CD14-positive monocyte (primary cell): ENCODE results near the gene USP48. TPM values are rescaled to one million over a fixed set of nuclear protein-coding genes. Genes with fewer than 3 reads are reported as not detected.
"Not testable (repeated sequence)": the region's sequence is repeated elsewhere in the genome, so short reads cannot be mapped to it uniquely, and the experiment has no call there.

ENCODE experiments used
- DNase-seq, 3 donors: peaks; one replicate each; pipeline ENCODE4 v3.0.0-alpha.2; 2011 to 2022
- H2AFZ ChIP-seq: 2 replicates; pipeline ENCODE4 v1.6.0; 2012; ENCODE audit warnings: mild to moderate bottlenecking, low read depth, low read length, inconsistent platforms; ENCODE audit not compliant: insufficient read depth, poor library complexity, severe bottlenecking
- H3K27ac ChIP-seq, 2 donors: 1 replicate in 1 of 2; 2 replicates in 1 of 2; pipeline ENCODE4 v1.5.1; 2012 to 2013; ENCODE audit warnings: low read length in 2 of 2, control low read depth in 1 of 2, inconsistent platforms in 1 of 2, low read depth in 1 of 2, mild to moderate bottlenecking in 1 of 2
- H3K27me3 ChIP-seq, 2 donors: one replicate each; pipeline versions ENCODE4 v1.6.0 to v1.6.1; 2011 to 2013; ENCODE audit warnings: low read length in 2 of 2; ENCODE audit not compliant: control insufficient read depth in 2 of 2, insufficient read depth in 2 of 2
- H3K36me3 ChIP-seq, 2 donors: replicated peaks in 1 of 2; 1 replicate in 1 of 2; 2 replicates in 1 of 2; pipeline versions ENCODE4 v1.5.1 to v1.6.1; 2012 to 2013; ENCODE audit warnings: low read length in 2 of 2, control low read depth in 1 of 2, inconsistent platforms in 1 of 2, mild to moderate bottlenecking in 1 of 2; ENCODE audit not compliant: insufficient read depth in 2 of 2, control insufficient read depth in 1 of 2
- H3K4me1 ChIP-seq, 2 donors: 1 replicate in 1 of 2; 2 replicates in 1 of 2; pipeline versions ENCODE4 v1.5.1 to v1.6.1; 2012 to 2013; ENCODE audit warnings: low read length in 2 of 2, control low read depth in 1 of 2, inconsistent platforms in 1 of 2, mild to moderate bottlenecking in 1 of 2, moderate library complexity in 1 of 2; ENCODE audit not compliant: insufficient read depth in 2 of 2, control insufficient read depth in 1 of 2
- H3K4me2 ChIP-seq: replicated peaks from 2 replicates; pipeline ENCODE3; 2012; ENCODE audit warnings: low read length, moderate library complexity, mild to moderate bottlenecking; ENCODE audit not compliant: poor library complexity, severe bottlenecking; ENCODE audit errors: extremely low read depth
- H3K4me3 ChIP-seq, 3 experiments: fragments of 200-600 bp in 1 of 3; sonication (generic) in 1 of 3; replicated peaks in 1 of 3; 1 replicate in 2 of 3; 2 replicates in 1 of 3; pipeline ENCODE4 v1.5.1; 2011 to 2013; ENCODE audit warnings: low read length in 3 of 3, mild to moderate bottlenecking in 3 of 3, control low read depth in 2 of 3, low read depth in 2 of 3, inconsistent platforms in 1 of 3, moderate library complexity in 1 of 3
- H3K79me2 ChIP-seq: 2 replicates; pipeline ENCODE4 v1.6.0; 2012; ENCODE audit warnings: mild to moderate bottlenecking, control low read depth, inconsistent platforms, low read length, moderate library complexity; ENCODE audit not compliant: insufficient read depth
- H3K9ac ChIP-seq: 2 replicates; pipeline ENCODE4 v1.6.0; 2017; ENCODE audit warnings: low read length, mild to moderate bottlenecking; ENCODE audit not compliant: insufficient read depth, poor library complexity, severe bottlenecking
- H3K9me3 ChIP-seq, 2 donors: replicated peaks in 1 of 2; 1 replicate in 1 of 2; 2 replicates in 1 of 2; pipeline versions ENCODE4 v1.5.1 to v1.6.1; 2012 to 2013; ENCODE audit warnings: low read length in 2 of 2, control low read depth in 1 of 2; ENCODE audit not compliant: control insufficient read depth in 1 of 2, insufficient read depth in 1 of 2
- H4K20me1 ChIP-seq: 2 replicates; pipeline ENCODE4 v1.6.0; 2012; ENCODE audit warnings: mild to moderate bottlenecking, low read length, control low read depth, moderate library complexity; ENCODE audit not compliant: insufficient read depth
- H3K27ac Mint-ChIP-seq, 7 donors: one replicate each; pipeline ENCODE4 v1.8.0; 2020; ENCODE audit warnings: mild to moderate bottlenecking in 7 of 7, mixed read lengths in 7 of 7, moderate library complexity in 6 of 7, inconsistent platforms in 2 of 7
- H3K27me3 Mint-ChIP-seq, 3 donors: one replicate each; pipeline ENCODE4 v1.8.0; 2021 to 2022; ENCODE audit warnings: low read depth in 3 of 3, mild to moderate bottlenecking in 3 of 3, mixed read lengths in 3 of 3, moderate library complexity in 3 of 3, inconsistent platforms in 1 of 3
- H3K36me3 Mint-ChIP-seq, 2 donors: one replicate each; pipeline ENCODE4 v1.8.0; 2020; ENCODE audit warnings: mixed read lengths in 2 of 2, inconsistent platforms in 1 of 2, mild to moderate bottlenecking in 1 of 2
- H3K4me1 Mint-ChIP-seq: one replicate; pipeline ENCODE4 v1.8.0; 2020; ENCODE audit warnings: mild to moderate bottlenecking, mixed read lengths
- H3K4me3 Mint-ChIP-seq, 2 donors: one replicate each; pipeline ENCODE4 v1.8.0; 2020; ENCODE audit warnings: mild to moderate bottlenecking in 2 of 2, mixed read lengths in 2 of 2, moderate library complexity in 1 of 2
- H3K9me3 Mint-ChIP-seq, 7 donors: one replicate each; pipeline ENCODE4 v1.8.0; 2020 to 2022; ENCODE audit warnings: mixed read lengths in 7 of 7, mild to moderate bottlenecking in 6 of 7, moderate library complexity in 6 of 7, inconsistent platforms in 2 of 7
- WGBS: methylation state at CpG from one replicate; pipeline ENCODE4 v1.1.5; 2013; ENCODE audit warnings: missing lambda C conversion rate; ENCODE audit not compliant: insufficient coverage; 5-methylcytosine and 5-hydroxymethylcytosine counted together
- intact Hi-C, 2 donors: fragments of 100-400 bp; cut with micrococcal nuclease; formaldehyde crosslinking; loops; one replicate each; pipeline versions ENCODE4 v1.15.0 to v1.15.1; 2023
- polyA plus RNA-seq, 3 donors: library from polyadenylated mRNA; depleted of rRNA in 1 of 3; unstranded in 2 of 3; stranded (reverse) in 1 of 3; fragments of 300-500 nt in 2 of 3; fragments of >200 nt in 1 of 3; fragmentation: Illumina TruSeq in 2 of 3; gene quantifications; 1 replicate in 2 of 3; 2 replicates in 1 of 3; pipeline ENCODE4 v1.2.3, GENCODE V29; 2012 to 2021
- TF ChIP-seq, protein P1 (sequence below): fragments of 200-600 bp; IDR thresholded peaks from one replicate; pipeline ENCODE4 v1.8.0; 2022; ENCODE audit warnings: antibody characterized with exemption, mild to moderate bottlenecking

USP48 gene
- polyA plus RNA-seq, 3 donors, result 26.5 to 40.2 (median 34.3) TPM

DNA sequence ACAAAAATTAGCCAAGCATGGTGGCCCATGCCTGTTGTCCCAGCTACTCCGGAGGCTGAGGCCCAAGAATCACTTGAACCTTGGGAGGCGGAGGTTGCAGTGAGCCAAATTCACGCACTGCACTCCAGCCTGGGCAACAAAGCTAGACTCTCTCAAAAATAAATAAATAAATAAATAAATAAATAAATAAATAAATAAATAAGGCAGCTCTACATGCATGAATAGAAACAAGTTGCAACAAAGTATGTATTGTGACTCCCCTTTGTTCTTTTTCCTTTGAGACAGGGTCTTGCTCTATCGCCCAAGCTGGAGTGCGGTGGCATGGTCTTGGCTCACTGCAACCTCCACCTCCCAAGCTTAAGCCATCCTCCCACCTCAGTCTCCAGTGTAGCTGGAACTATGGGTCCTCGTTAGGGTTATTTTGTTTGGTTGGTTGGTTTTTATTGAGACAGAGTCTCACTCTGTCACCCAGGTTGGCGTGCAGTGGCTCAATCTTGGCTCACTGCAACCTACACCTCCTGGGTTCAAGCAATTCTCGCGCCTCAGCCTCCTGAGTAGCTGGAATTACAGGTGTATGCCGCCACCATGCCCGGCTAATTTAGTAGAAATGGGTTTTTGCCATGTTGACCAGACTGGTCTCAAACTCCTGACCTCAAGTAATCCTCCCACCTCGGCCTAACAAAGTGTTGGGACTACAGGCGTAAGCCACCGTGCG is 8.0 kb downstream of the USP48 start:
- intact Hi-C loops, result no loop called here
- no peak overlapping the region for H3K4me3 ChIP-seq
- no peaks in the 10 kb centered on the region for H3K27me3 Mint-ChIP-seq
- H3K79me2 ChIP-seq, result peaks cover 100% of the 10 kb centered on the region
- no peaks in the 10 kb centered on the region for H3K36me3 ChIP-seq
- H2AFZ ChIP-seq, result no peak overlapping the region
- WGBS, result no CpG with 5 or more reads among the region's 15 CpGs
- H4K20me1 ChIP-seq, result peaks cover 27% of the 10 kb centered on the region
- peak overlapping the region in 1 of 2 donors; percentile 62 for H3K27ac ChIP-seq
- no peaks in the 10 kb centered on the region for H3K27me3 ChIP-seq
- H3K9ac ChIP-seq, result no peak overlapping the region
- H3K4me2 ChIP-seq, result no peak overlapping the region
- TF ChIP-seq, protein P1, sequence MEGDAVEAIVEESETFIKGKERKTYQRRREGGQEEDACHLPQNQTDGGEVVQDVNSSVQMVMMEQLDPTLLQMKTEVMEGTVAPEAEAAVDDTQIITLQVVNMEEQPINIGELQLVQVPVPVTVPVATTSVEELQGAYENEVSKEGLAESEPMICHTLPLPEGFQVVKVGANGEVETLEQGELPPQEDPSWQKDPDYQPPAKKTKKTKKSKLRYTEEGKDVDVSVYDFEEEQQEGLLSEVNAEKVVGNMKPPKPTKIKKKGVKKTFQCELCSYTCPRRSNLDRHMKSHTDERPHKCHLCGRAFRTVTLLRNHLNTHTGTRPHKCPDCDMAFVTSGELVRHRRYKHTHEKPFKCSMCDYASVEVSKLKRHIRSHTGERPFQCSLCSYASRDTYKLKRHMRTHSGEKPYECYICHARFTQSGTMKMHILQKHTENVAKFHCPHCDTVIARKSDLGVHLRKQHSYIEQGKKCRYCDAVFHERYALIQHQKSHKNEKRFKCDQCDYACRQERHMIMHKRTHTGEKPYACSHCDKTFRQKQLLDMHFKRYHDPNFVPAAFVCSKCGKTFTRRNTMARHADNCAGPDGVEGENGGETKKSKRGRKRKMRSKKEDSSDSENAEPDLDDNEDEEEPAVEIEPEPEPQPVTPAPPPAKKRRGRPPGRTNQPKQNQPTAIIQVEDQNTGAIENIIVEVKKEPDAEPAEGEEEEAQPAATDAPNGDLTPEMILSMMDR, result no peak
- H3K4me3 Mint-ChIP-seq, result no peak overlapping the region
- peaks cover 0 to 2% (median 0%) of the 10 kb centered on the region in 7 donors for H3K9me3 Mint-ChIP-seq
- DNase-seq, result no peak
- H3K4me1 Mint-ChIP-seq, result peaks cover 77% of the 10 kb centered on the region
- H3K36me3 Mint-ChIP-seq, result peaks cover 3 to 10% of the 10 kb centered on the region in 2 donors
- peak overlapping the region in 5 of 7 donors; percentile 24 to 83 (median 63) for H3K27ac Mint-ChIP-seq
- no peaks in the 10 kb centered on the region for H3K9me3 ChIP-seq
- H3K4me1 ChIP-seq, result peaks cover 62 to 66% of the 10 kb centered on the region in 2 donors

DNA sequence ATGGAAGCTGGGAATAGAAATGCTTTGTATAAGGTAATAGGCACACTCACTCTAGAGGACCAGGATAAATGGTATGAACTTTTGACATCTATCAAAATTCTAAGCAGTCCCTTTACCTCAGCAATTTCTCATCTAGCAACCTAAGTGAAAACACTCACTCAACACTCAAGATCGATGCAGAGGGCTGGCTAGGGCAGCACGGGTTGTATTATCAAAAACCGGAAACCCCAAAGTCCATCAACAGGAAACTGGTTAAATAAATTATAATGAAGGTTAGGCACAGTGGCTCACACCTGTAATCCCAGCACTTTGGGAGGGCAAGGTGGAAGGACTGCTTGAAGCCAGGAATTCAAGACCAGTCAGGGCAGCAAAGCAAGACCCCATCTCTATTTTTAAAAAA is 9.4 kb downstream of the USP48 start:
- no CpG with 5 or more reads among the region's 3 CpGs for WGBS
- DNase-seq, result peak in 1 of 3 donors; percentile 35
- Mint-ChIP-seq H3K4me3 (no peak overlapping the region), H3K27me3 (no peaks in the 10 kb centered on the region), H3K4me1 (peaks cover 80% of the 10 kb centered on the region), H3K9me3 (peaks cover 0 to 2% (median 0%) of the 10 kb centered on the region in 7 donors), H3K36me3 (peaks cover 8 to 16% of the 10 kb centered on the region in 2 donors), H3K27ac (peak overlapping the region; percentile 78 to 94 (median 93))
- no peak overlapping the region for H3K9ac ChIP-seq
- intact Hi-C loops, result no loop called here
- peaks cover 71 to 76% of the 10 kb centered on the region in 2 donors for H3K4me1 ChIP-seq
- TF ChIP-seq, protein P1, result no peak
- peak overlapping the region in 1 of 3 experiments; percentile 32 for H3K4me3 ChIP-seq
- H3K79me2 ChIP-seq, result peaks cover 100% of the 10 kb centered on the region
- peak overlapping the region; percentile 68 to 74 for H3K27ac ChIP-seq
- H4K20me1 ChIP-seq, result peaks cover 20% of the 10 kb centered on the region
- H2AFZ ChIP-seq, result no peak overlapping the region
- no peaks in the 10 kb centered on the region for H3K27me3 ChIP-seq
- no peaks in the 10 kb centered on the region for H3K36me3 ChIP-seq
- H3K4me2 ChIP-seq, result peak overlapping the region; percentile 28
- no peaks in the 10 kb centered on the region for H3K9me3 ChIP-seq

DNA sequence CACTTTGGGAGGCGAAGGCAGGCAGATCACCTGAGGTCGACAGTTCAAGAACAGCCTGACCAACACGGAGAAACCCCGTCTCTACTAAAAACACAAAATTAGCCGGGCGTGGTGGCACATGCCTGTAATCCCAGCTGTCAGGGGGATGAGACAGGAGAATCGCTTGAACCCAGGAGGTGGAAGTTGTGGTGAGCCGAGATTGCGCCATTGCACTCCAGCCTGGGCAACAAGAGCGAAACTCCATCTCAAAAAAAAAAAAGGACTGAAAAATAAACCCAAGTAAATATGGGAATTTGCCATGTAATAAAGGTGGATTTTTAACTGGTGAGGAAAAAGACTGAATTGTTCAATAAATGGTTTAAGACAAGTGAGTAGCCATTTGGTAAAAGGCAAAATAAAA is 11.3 kb downstream of the USP48 start:
- H3K79me2 ChIP-seq, result peaks cover 93% of the 10 kb centered on the region
- peaks cover 83% of the 10 kb centered on the region for H3K4me1 Mint-ChIP-seq

More for the DNA sequence above, 11.3 kb downstream of the USP48 start:
- Histone ChIP-seq H4K20me1 (peaks cover 14% of the 10 kb centered on the region), H3K4me3 (peak overlapping the region in 2 of 3 experiments; percentile 14 to 61), H3K9ac (peak overlapping the region; percentile 21), H3K4me1 (peaks cover 85 to 87% of the 10 kb centered on the region in 2 donors), H3K27ac (peak overlapping the region; percentile 49 to 74), H3K4me2 (peak overlapping the region; percentile 61)
- H3K9me3 Mint-ChIP-seq, H3K27me3 Mint-ChIP-seq, H2AFZ ChIP-seq, intact Hi-C loops, H3K27me3 ChIP-seq, H3K36me3 ChIP-seq, H3K9me3 ChIP-seq: not testable (repeated sequence)
- DNase-seq, result peak in 1 of 3 donors; percentile 19
- no CpG with 5 or more reads among the region's 10 CpGs for WGBS
- Mint-ChIP-seq H3K36me3 (peaks cover 8 to 13% of the 10 kb centered on the region in 2 donors), H3K4me3 (peak overlapping the region; percentile 69 to 81), H3K27ac (peak overlapping the region; percentile 91 to 94 (median 93))
